GM19035 (cell line): ENCODE results near the gene FNIP1.
"Not testable (repeated sequence)": the region's sequence is repeated elsewhere in the genome, so short reads cannot be mapped to it uniquely, and the experiment has no call there.

Source experiments
- ATAC-seq: cut with Tn5 transposase; IDR thresholded peaks from one replicate; pipeline ENCODE4 v1.9.1; 2021; ENCODE audit not compliant: unreplicated experiment

Gene FNIP1

GRCh38 chr5:131610198-131611063 is 186.4 kb downstream of the FNIP1 start:
- no peak for ATAC-seq

- no peak for ATAC-seq
Measured at GRCh38 chr5:131609774-131610173, 187.0 kb downstream of the FNIP1 start.

- ATAC-seq, result no peak
Measured at GRCh38 chr5:131608597-131608996, 188.2 kb downstream of the FNIP1 start.

GRCh38 chr5:131607903-131608540 is 188.8 kb downstream of the FNIP1 start:
- ATAC-seq, result no peak

GRCh38 chr5:131607418-131607817 is 189.4 kb downstream of the FNIP1 start:
- no peak for ATAC-seq

GRCh38 chr5:131605086-131605485 is 191.7 kb downstream of the FNIP1 start:
- ATAC-seq, result no peak

- peak; percentile 76 for ATAC-seq
Measured at GRCh38 chr5:131595088-131596033, 201.5 kb downstream of the FNIP1 start.

GRCh38 chr5:131593921-131594320 is 202.9 kb downstream of the FNIP1 start:
- no peak for ATAC-seq

- not testable (repeated sequence) for ATAC-seq
Measured at GRCh38 chr5:131593436-131593835, 203.4 kb downstream of the FNIP1 start.
